ENCODE data around the gene HDGF.

Gene HDGF

GRCh38 chr1:156751451-156751756 lies at the start of gene HDGF:
Gene HDGF (minus strand): TSS chr1:156751675. CDS start chr1:156751429, 246 bp downstream.
- no peak for DNase-seq

GRCh38 chr1:156797212-156797871 lies 45.9 kb upstream of the HDGF start:
- peak; percentile 51 for DNase-seq

GRCh38 chr1:156796340-156797097 lies 45.0 kb upstream of the HDGF start:
- no peak for DNase-seq

- DNase-seq, result no peak
Measured at GRCh38 chr1:156795787-156796186, 44.3 kb upstream of the HDGF start.

GRCh38 chr1:156795374-156795733 lies 43.9 kb upstream of the HDGF start:
- DNase-seq, result no peak

- no peak for DNase-seq
Measured at GRCh38 chr1:156794506-156795373, 43.3 kb upstream of the HDGF start.

- no peak for DNase-seq
Measured at GRCh38 chr1:156789621-156790318, 38.3 kb upstream of the HDGF start.

GRCh38 chr1:156788136-156788535 lies 36.7 kb upstream of the HDGF start:
- no peak for DNase-seq

GRCh38 chr1:156786640-156787039 lies 35.2 kb upstream of the HDGF start:
- no peak for DNase-seq

GRCh38 chr1:156785458-156785857 lies 34.0 kb upstream of the HDGF start:
- DNase-seq, result no peak

GRCh38 chr1:156781585-156782186 lies 30.2 kb upstream of the HDGF start:
- DNase-seq, result no peak

GRCh38 chr1:156777573-156777972 lies 26.1 kb upstream of the HDGF start:
- DNase-seq, result no peak

- DNase-seq, result no peak
Measured at GRCh38 chr1:156776942-156777341, 25.5 kb upstream of the HDGF start.

GRCh38 chr1:156775799-156776198 lies 24.3 kb upstream of the HDGF start:
- DNase-seq, result no peak

- no peak for DNase-seq
Measured at GRCh38 chr1:156773607-156774006, 22.1 kb upstream of the HDGF start.

GRCh38 chr1:156772728-156773497 lies 21.4 kb upstream of the HDGF start:
- DNase-seq, result no peak

- no peak for DNase-seq
Measured at GRCh38 chr1:156772222-156772621, 20.7 kb upstream of the HDGF start.

- DNase-seq, result no peak
Measured at GRCh38 chr1:156768610-156769295, 17.3 kb upstream of the HDGF start.

GRCh38 chr1:156767879-156768604 lies 16.6 kb upstream of the HDGF start:
- DNase-seq, result no peak

GRCh38 chr1:156767101-156767878 lies 15.8 kb upstream of the HDGF start, which contains the start of gene PRCC:
Gene PRCC (plus strand): TSS chr1:156767535. CDS start chr1:156767772, 237 bp downstream.
- peak; percentile 100 for DNase-seq
